SK-N-SH (cell line): Measurements from ENCODE around the gene CCR4. TPM values are rescaled to one million over a fixed set of nuclear protein-coding genes. Genes with fewer than 3 reads are reported as not detected.

ENCODE experiments used
- CTCF ChIA-PET: fragments of 300-600, 350-600 bp; formaldehyde crosslinking; extraction: SDS; loops from one replicate; lab custom pipeline; 2021; lab: Yijun Ruan, JAX
- POLR2A ChIA-PET: fragments of 350-600 bp; sonication (Branson Sonifier 250); formaldehyde crosslinking; extraction: SDS; loops from one replicate; lab custom pipeline; 2020; ENCODE audit warnings: antibody characterized with exemption, inconsistent platforms; lab: Yijun Ruan, JAX
- DNase-seq: peaks from one replicate; pipeline ENCODE4 v3.0.0; 2012
- H2AFZ ChIP-seq: fragments of 200-600 bp; sonication (generic); 2 replicates; pipeline ENCODE4 v1.8.1; 2016; ENCODE audit warnings: antibody characterized with exemption, mild to moderate bottlenecking, low read depth
- H3F3A ChIP-seq: fragments of 200-600 bp; sonication (generic); replicated peaks from 2 replicates; pipeline ENCODE3; 2016; ENCODE audit warnings: antibody characterized with exemption, mild to moderate bottlenecking; ENCODE audit not compliant: insufficient read depth
- H3K27ac ChIP-seq, 2 experiments: fragments of 200-500 bp in 1 of 2; fragments of 200-600 bp in 1 of 2; sonication (Bioruptor generic) in 1 of 2; sonication (generic), shearing (Covaris generic) in 1 of 2; 2 replicates each; pipeline versions ENCODE4 v1.5.1 to v1.6.1; 2014 to 2016; ENCODE audit warnings: low read depth in 2 of 2, inconsistent platforms in 1 of 2, low read length in 1 of 2, mild to moderate bottlenecking in 1 of 2, mixed read lengths in 1 of 2
- H3K27me3 ChIP-seq: fragments of 200-600 bp; sonication (generic), shearing (Covaris generic); 2 replicates; pipeline ENCODE4 v1.6.1; 2016; ENCODE audit warnings: mixed run types; ENCODE audit not compliant: insufficient read depth
- H3K36me3 ChIP-seq, 2 experiments: fragments of 200-500 bp in 1 of 2; fragments of 200-600 bp in 1 of 2; sonication (Bioruptor generic) in 1 of 2; sonication (generic) in 1 of 2; replicated peaks in 1 of 2; 2 replicates each; pipeline versions ENCODE3 to v1.5.1; 2014 to 2016; ENCODE audit warnings: low read length in 1 of 2, mild to moderate bottlenecking in 1 of 2; ENCODE audit not compliant: insufficient read depth in 2 of 2, control insufficient read depth in 1 of 2
- H3K4me1 ChIP-seq, 2 experiments: fragments of 200-500 bp in 1 of 2; fragments of 200-600 bp in 1 of 2; sonication (Bioruptor generic) in 1 of 2; sonication (generic), shearing (Covaris generic) in 1 of 2; 2 replicates each; pipeline versions ENCODE4 v1.5.1 to v1.6.1; 2014 to 2016; ENCODE audit warnings: low read depth in 1 of 2, low read length in 1 of 2, mixed run types in 1 of 2; ENCODE audit not compliant: insufficient read depth in 2 of 2, control insufficient read depth in 1 of 2
- H3K4me2 ChIP-seq: fragments of 200-600 bp; sonication (generic), shearing (Covaris generic); 2 replicates; pipeline ENCODE4 v1.6.1; 2017; ENCODE audit warnings: mixed run types
- H3K4me3 ChIP-seq, 2 experiments: fragments of 200-500 bp in 1 of 2; fragments of 200-600 bp in 1 of 2; sonication (Bioruptor generic) in 1 of 2; sonication (generic), shearing (Covaris generic) in 1 of 2; 2 replicates each; pipeline versions ENCODE4 v1.5.1 to v1.8.1; 2014 to 2016; ENCODE audit warnings: low read depth in 2 of 2, inconsistent platforms in 1 of 2, low read length in 1 of 2, mild to moderate bottlenecking in 1 of 2, mixed read lengths in 1 of 2, moderate library complexity in 1 of 2
- H3K79me2 ChIP-seq: fragments of 200-600 bp; sonication (generic); 2 replicates; pipeline ENCODE4 v1.8.1; 2017; ENCODE audit warnings: mild to moderate bottlenecking; ENCODE audit not compliant: insufficient read depth
- H3K9ac ChIP-seq: fragments of 200-600 bp; sonication (generic); 2 replicates; pipeline ENCODE4 v1.6.1; 2017; ENCODE audit warnings: mixed run types
- H3K9me2 ChIP-seq: fragments of 200-600 bp; sonication (generic); 2 replicates; pipeline ENCODE4 v1.6.1; 2017; ENCODE audit warnings: mixed run types
- H3K9me3 ChIP-seq: fragments of 200-600 bp; sonication (generic); 2 replicates; pipeline ENCODE4 v1.6.1; 2017; ENCODE audit warnings: mixed run types, mild to moderate bottlenecking, moderate library complexity
- H4K20me1 ChIP-seq: fragments of 200-600 bp; sonication (generic); 2 replicates; pipeline ENCODE4 v1.6.1; 2017; ENCODE audit warnings: mild to moderate bottlenecking, mixed run types; ENCODE audit not compliant: insufficient read depth
- ELF1 ChIP-seq: IDR thresholded peaks from 2 replicates; pipeline ENCODE4 v1.4.0; 2012
- EP300 ChIP-seq, 2 experiments: IDR thresholded peaks; 2 replicates each; pipeline versions ENCODE4 v1.4.0 to v1.6.1; 2012; ENCODE audit warnings: borderline replicate concordance in 1 of 2, low read depth in 1 of 2, low read length in 1 of 2
- EZH2phosphoT487 ChIP-seq: fragments of 200-600 bp; sonication (generic); IDR thresholded peaks from 2 replicates; pipeline ENCODE4 v1.6.1; 2017; ENCODE audit warnings: low read depth, mixed run types, mild to moderate bottlenecking, antibody characterized with exemption, moderate library complexity, borderline replicate concordance
- FOSL2 ChIP-seq: IDR thresholded peaks from 2 replicates; pipeline ENCODE4 v1.4.0; 2012; ENCODE audit warnings: low read depth, mild to moderate bottlenecking, moderate library complexity, borderline replicate concordance
- FOXM1 ChIP-seq: IDR thresholded peaks from 2 replicates; pipeline ENCODE4 v1.4.0; 2012; ENCODE audit warnings: low read depth, mild to moderate bottlenecking
- GABPA ChIP-seq: IDR thresholded peaks from 2 replicates; pipeline ENCODE4 v1.4.0; 2012; ENCODE audit warnings: low read depth, mild to moderate bottlenecking
- GATA2 ChIP-seq: sonication (generic); formaldehyde crosslinking; IDR thresholded peaks from 2 replicates; pipeline ENCODE4 v1.5.0; 2020; ENCODE audit warnings: mild to moderate bottlenecking, missing genetic modification reagents
- MXI1 ChIP-seq: IDR thresholded peaks from 2 replicates; pipeline ENCODE4 v1.6.1; 2012; ENCODE audit warnings: mild to moderate bottlenecking, low read depth, low read length, improper control_type of control experiment
- NFIC ChIP-seq: IDR thresholded peaks from 2 replicates; pipeline ENCODE4 v1.4.0; 2012; ENCODE audit warnings: borderline replicate concordance
- NRF1 ChIP-seq: IDR thresholded peaks from 2 replicates; pipeline ENCODE4 v1.6.1; 2012; ENCODE audit warnings: low read depth, mild to moderate bottlenecking, low read length
- POLR2AphosphoS5 ChIP-seq: IDR thresholded peaks from 2 replicates; pipeline ENCODE4 v1.6.1; 2012; ENCODE audit warnings: low read depth, low read length
- RAD21 ChIP-seq: IDR thresholded peaks from 2 replicates; pipeline ENCODE4 v1.6.1; 2012; ENCODE audit warnings: mild to moderate bottlenecking, low read length
- RCOR1 ChIP-seq: fragments of 150-350 bp; IDR thresholded peaks from 2 replicates; pipeline ENCODE4 v1.6.1; 2017; ENCODE audit warnings: antibody characterized with exemption, low read length
- RXRA ChIP-seq: IDR thresholded peaks from 2 replicates; pipeline ENCODE4 v1.4.0; 2012; ENCODE audit warnings: low read depth, mild to moderate bottlenecking, borderline replicate concordance
- SIN3A ChIP-seq: IDR thresholded peaks from 2 replicates; pipeline ENCODE4 v1.6.1; 2012; ENCODE audit warnings: low read depth, mild to moderate bottlenecking, low read length, moderate library complexity, borderline replicate concordance
- SMC3 ChIP-seq: IDR thresholded peaks from 2 replicates; pipeline ENCODE4 v1.6.1; 2012; ENCODE audit warnings: low read depth, low read length, improper control_type of control experiment
- TCF12 ChIP-seq: IDR thresholded peaks from 2 replicates; pipeline ENCODE4 v1.4.0; 2012
- TEAD4 ChIP-seq: IDR thresholded peaks from 2 replicates; pipeline ENCODE4 v1.4.0; 2012; ENCODE audit warnings: mild to moderate bottlenecking, borderline replicate concordance; ENCODE audit not compliant: insufficient read depth
- YY1 ChIP-seq: IDR thresholded peaks from 2 replicates; pipeline ENCODE4 v1.4.0; 2012; ENCODE audit warnings: low read depth, mild to moderate bottlenecking
- WGBS: methylation state at CpG from one replicate; pipeline ENCODE4 v1.1.6; 2017; ENCODE audit warnings: low lambda C conversion rate; 5-methylcytosine and 5-hydroxymethylcytosine counted together
- polyA plus RNA-seq, 3 experiments: library from polyadenylated mRNA; depleted of rRNA; stranded (reverse); fragments of >200 nt; gene quantifications; 2 replicates each; pipeline ENCODE4 v1.2.3, GENCODE V29; 2012
- TF ChIP-seq, protein P1 (sequence below): IDR thresholded peaks from 2 replicates; pipeline ENCODE4 v1.4.0; 2012; ENCODE audit warnings: low read depth
- TF ChIP-seq, protein P2 (sequence below): fragments of 150-350 bp; IDR thresholded peaks from 2 replicates; pipeline ENCODE4 v1.6.1; 2017; ENCODE audit warnings: antibody characterized with exemption, low read length, low read depth, borderline replicate concordance
- TF ChIP-seq, protein P3 (sequence below): fragments of 150-350 bp; IDR thresholded peaks from 2 replicates; pipeline ENCODE4 v1.6.1; 2016; ENCODE audit warnings: mild to moderate bottlenecking, low read depth, low read length
- TF ChIP-seq, protein P4 (sequence below): IDR thresholded peaks from 2 replicates; pipeline ENCODE4 v1.4.0; 2012; ENCODE audit warnings: low read depth, borderline replicate concordance

Gene CCR4
- polyA plus RNA-seq, 1 of the 3 experiments (the other 2 are of a cell fraction) = not detected

DNA sequence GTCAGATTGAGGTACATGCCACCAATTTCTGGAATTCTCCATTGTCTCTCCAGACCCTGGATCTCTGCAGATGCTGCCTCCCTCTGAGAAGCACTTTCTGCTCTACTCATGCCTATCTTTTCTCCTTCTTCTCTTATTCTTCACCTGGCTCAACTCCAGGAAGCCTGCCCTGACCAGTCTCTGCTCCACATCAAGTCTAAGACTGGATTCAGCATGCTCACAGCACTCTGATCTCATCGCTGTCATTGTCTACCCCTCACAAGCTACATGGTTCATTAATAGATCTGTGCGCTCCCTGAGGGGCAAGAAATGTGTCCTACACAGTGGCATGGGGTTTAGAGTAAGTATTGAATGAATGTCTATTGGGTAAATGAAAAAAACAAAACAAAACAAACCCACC is 38.7 kb downstream of the CCR4 start (continued):
- TF ChIP-seq FOXM1 (no peak), RXRA (no peak)

DNA sequence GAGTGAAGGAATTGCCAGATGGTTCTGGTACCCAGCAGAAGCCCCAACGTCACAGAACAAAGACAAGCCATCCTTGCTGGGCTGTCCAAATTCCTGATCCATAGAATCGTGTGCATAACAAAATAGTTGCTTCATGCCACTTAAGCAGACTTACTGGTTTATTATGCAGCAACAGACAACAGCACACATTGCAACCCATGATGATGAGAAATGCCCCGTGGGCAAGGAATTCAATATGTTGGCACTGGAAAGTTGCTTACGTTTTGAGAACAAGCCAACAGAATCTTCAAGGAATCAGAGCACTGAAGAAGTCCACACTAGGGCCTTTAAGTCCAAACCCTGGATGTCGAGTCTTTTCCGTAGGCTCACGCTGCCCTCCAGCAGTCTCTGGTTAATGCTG is 40.3 kb downstream of the CCR4 start:
- H3K79me2 ChIP-seq = no peaks in the 10 kb centered on the region
- no peaks in the 10 kb centered on the region for H3K27me3 ChIP-seq
- no peaks in the 10 kb centered on the region for H3K9me3 ChIP-seq
- H3F3A ChIP-seq = no peaks in the 10 kb centered on the region
- no peak overlapping the region for H3K9ac ChIP-seq
- ChIA-PET POLR2A (no interaction called here), CTCF (interaction anchor here (1.4 kb wide), 1 partner anchor 83 kb away, joined by 3 read pairs; no protein-coding TSS in a partner anchor)
- no peaks in the 10 kb centered on the region for H3K9me2 ChIP-seq
- no peak overlapping the region for H3K27ac ChIP-seq
- no peak overlapping the region for H3K4me2 ChIP-seq
- no peak for DNase-seq
- H3K4me3 ChIP-seq = no peak overlapping the region
- H2AFZ ChIP-seq = no peak overlapping the region
- no peak for TF ChIP-seq SMC3
- TF ChIP-seq, protein P1, sequence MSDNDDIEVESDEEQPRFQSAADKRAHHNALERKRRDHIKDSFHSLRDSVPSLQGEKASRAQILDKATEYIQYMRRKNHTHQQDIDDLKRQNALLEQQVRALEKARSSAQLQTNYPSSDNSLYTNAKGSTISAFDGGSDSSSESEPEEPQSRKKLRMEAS = no peak
- no peak for TF ChIP-seq TCF12
- no peak for TF ChIP-seq RAD21
- no peak for TF ChIP-seq EP300 (IDR thresholded peaks at IDR 0.05; ENCODE audit: borderline replicate concordance in 1 of 2, low read depth in 1 of 2, low read length in 1 of 2)
- no peak for TF ChIP-seq NRF1
- TF ChIP-seq POLR2AphosphoS5 = no peak
- TF ChIP-seq SIN3A = no peak
- TF ChIP-seq FOSL2 = no peak
- TF ChIP-seq MXI1 = no peak
- TF ChIP-seq, protein P2, sequence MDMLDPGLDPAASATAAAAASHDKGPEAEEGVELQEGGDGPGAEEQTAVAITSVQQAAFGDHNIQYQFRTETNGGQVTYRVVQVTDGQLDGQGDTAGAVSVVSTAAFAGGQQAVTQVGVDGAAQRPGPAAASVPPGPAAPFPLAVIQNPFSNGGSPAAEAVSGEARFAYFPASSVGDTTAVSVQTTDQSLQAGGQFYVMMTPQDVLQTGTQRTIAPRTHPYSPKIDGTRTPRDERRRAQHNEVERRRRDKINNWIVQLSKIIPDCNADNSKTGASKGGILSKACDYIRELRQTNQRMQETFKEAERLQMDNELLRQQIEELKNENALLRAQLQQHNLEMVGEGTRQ = no peak
- no peak for TF ChIP-seq GABPA
- no peak for TF ChIP-seq GATA2 (CRISPR knock-in tag)
- H3K36me3 ChIP-seq = peaks cover 0 to under 1% of the 10 kb centered on the region in 2 experiments
- H3K4me1 ChIP-seq = no peaks in the 10 kb centered on the region
- no peaks in the 10 kb centered on the region for H4K20me1 ChIP-seq
- WGBS = 79% methylated on average over 7 of the region's 7 CpGs

DNA sequence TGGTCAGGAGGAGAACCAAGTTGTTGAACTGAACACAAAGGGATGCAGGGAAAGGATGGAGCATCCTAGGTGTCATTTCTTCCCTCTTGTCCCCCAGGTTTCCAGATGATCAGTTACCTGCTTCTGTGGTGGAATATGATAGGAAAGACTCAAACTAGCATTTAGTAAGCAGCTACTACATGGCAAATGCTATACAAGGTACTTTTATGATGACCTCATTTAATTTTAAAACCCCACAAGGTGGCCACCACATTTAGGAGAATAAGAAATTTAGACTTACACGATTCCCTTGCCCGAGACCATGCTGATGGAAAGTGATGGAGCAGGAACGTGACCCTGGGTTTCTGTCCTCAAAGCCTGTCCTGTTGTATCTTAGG is 40.9 kb downstream of the CCR4 start:
- CTCF ChIA-PET = interaction anchor here (1.4 kb wide), 1 partner anchor 83 kb away, joined by 3 read pairs; no protein-coding TSS in a partner anchor
- Histone ChIP-seq H3K79me2 (no peaks in the 10 kb centered on the region), H3K36me3 (peaks cover 0 to 4% of the 10 kb centered on the region in 2 experiments), H2AFZ (no peak overlapping the region)
- 91% methylated on average over 3 of the region's 3 CpGs for WGBS
- TF ChIP-seq TEAD4 = no peak
- no peak for TF ChIP-seq GABPA
- no peak for TF ChIP-seq ELF1
- TF ChIP-seq YY1 = no peak
- no peak for TF ChIP-seq POLR2AphosphoS5
- no peak for TF ChIP-seq MXI1
- TF ChIP-seq RCOR1 = no peak
- no peak for TF ChIP-seq EZH2phosphoT487
- no peak for TF ChIP-seq FOXM1
- TF ChIP-seq, protein P3, sequence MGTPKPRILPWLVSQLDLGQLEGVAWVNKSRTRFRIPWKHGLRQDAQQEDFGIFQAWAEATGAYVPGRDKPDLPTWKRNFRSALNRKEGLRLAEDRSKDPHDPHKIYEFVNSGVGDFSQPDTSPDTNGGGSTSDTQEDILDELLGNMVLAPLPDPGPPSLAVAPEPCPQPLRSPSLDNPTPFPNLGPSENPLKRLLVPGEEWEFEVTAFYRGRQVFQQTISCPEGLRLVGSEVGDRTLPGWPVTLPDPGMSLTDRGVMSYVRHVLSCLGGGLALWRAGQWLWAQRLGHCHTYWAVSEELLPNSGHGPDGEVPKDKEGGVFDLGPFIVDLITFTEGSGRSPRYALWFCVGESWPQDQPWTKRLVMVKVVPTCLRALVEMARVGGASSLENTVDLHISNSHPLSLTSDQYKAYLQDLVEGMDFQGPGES = no peak
- TF ChIP-seq RXRA = no peak
- TF ChIP-seq, protein P4, sequence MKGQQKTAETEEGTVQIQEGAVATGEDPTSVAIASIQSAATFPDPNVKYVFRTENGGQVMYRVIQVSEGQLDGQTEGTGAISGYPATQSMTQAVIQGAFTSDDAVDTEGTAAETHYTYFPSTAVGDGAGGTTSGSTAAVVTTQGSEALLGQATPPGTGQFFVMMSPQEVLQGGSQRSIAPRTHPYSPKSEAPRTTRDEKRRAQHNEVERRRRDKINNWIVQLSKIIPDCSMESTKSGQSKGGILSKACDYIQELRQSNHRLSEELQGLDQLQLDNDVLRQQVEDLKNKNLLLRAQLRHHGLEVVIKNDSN = no peak
- TF ChIP-seq, protein P2 = no peak
- TF ChIP-seq NFIC = no peak
- TF ChIP-seq, all 33 proteins: peak for 0
- no peaks in the 10 kb centered on the region for H3K4me1 ChIP-seq
- POLR2A ChIA-PET = no interaction called here
- H4K20me1 ChIP-seq = no peaks in the 10 kb centered on the region
- no peaks in the 10 kb centered on the region for H3K27me3 ChIP-seq
- no peaks in the 10 kb centered on the region for H3K9me2 ChIP-seq
- no peaks in the 10 kb centered on the region for H3K9me3 ChIP-seq
- no peak for DNase-seq
- no peaks in the 10 kb centered on the region for H3F3A ChIP-seq
- H3K9ac ChIP-seq = no peak overlapping the region
- no peak overlapping the region for H3K4me2 ChIP-seq
- no peak overlapping the region for H3K4me3 ChIP-seq
- H3K27ac ChIP-seq = no peak overlapping the region
